ENCODE data around the gene LARGE1. TPM values are rescaled to one million over a fixed set of nuclear protein-coding genes. Genes with fewer than 3 reads are reported as not detected.

LARGE1 gene
- polyA plus RNA-seq, 1 experiment, result 8.5 TPM

DNA sequence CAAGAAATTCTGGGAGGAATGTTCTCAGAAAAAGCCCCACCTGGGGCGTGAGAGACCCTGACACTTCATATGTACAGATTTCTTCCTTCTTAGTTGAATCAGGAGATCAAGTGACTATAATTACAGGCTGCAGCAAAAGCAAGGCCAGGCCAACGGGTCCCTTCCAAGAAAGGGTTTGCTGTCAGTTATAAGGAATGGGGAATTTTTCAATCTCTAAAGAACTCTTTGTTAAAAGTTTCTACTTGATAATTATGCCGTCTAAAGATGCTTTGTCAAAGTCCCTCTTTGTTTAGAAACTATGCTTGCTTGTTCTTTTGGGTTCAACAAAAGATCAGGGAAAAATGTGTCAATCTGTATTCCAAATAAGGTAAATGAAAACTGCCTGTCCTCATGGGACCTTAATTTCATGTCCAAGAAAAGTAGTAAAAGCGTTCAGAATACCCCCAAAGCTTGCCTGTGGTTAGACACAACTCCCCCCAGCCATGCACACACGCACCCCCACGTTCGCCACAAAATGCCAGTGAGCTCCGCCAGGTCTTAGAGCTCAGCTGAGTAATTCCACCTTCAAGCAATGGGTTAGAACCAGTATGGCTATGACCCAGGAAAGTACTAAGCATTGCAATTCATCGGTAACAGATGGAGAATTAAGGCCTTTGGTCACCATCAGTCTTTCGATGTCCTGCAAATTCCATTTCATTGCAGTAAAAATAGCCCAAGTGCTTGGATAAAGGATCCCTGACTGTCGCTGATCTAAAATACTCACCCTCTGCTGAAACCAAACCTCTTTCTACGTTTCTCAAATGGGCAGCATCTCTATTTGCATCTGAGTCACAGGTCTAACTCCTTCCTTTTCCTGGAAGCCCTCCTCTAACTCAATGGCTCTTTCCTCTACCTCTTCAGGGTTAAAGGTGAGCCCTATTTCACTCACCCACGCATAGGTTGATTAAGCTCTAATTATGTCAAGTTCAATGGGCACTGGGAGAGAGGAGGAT is 442.9 kb downstream of the LARGE1 start:
- TF ChIP-seq, protein P1, sequence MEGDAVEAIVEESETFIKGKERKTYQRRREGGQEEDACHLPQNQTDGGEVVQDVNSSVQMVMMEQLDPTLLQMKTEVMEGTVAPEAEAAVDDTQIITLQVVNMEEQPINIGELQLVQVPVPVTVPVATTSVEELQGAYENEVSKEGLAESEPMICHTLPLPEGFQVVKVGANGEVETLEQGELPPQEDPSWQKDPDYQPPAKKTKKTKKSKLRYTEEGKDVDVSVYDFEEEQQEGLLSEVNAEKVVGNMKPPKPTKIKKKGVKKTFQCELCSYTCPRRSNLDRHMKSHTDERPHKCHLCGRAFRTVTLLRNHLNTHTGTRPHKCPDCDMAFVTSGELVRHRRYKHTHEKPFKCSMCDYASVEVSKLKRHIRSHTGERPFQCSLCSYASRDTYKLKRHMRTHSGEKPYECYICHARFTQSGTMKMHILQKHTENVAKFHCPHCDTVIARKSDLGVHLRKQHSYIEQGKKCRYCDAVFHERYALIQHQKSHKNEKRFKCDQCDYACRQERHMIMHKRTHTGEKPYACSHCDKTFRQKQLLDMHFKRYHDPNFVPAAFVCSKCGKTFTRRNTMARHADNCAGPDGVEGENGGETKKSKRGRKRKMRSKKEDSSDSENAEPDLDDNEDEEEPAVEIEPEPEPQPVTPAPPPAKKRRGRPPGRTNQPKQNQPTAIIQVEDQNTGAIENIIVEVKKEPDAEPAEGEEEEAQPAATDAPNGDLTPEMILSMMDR (IDR thresholded peaks at IDR 0.05; ENCODE audit: insufficient read depth, low read depth, low read length), result no peak
- no peak for DNase-seq (ENCODE audit: low read depth)
- no peaks in the 10 kb centered on the region for H3K36me3 ChIP-seq (ENCODE audit: control insufficient read depth, insufficient read depth, low read length)
- CTCF ChIA-PET, result interaction anchor here (0.8 kb wide), 1 partner anchor 9 kb away, joined by 4 read pairs; no protein-coding TSS in a partner anchor
- H3K4me3 ChIP-seq (ENCODE audit: low read depth, low read length), result no peak overlapping the region
- POLR2A ChIA-PET, result no interaction called here
- no peaks in the 10 kb centered on the region for H3K27me3 ChIP-seq (ENCODE audit: control insufficient read depth, insufficient read depth, low read length)

DNA sequence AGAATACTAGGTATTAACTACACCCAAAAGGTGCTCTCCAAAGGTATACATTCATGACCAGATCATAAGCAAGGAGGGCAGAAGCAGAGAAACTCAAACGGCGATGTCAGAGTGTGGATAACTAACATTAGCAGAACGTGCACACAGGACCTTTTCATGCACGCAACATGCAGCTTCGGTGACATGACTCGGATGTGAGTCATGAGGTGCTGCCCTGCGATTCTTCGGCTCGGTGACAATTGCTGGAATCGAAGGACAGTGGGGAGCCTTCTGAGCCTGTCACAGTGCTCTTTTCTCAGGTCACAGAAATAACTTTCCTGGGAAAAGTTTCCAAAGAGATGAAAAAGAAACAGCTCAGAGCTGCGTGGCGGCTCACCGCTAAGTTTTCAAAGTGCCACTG is 443.6 kb downstream of the LARGE1 start:
- no peak for DNase-seq (ENCODE audit: low read depth)
- Histone ChIP-seq H3K27me3 (ENCODE audit: control insufficient read depth, insufficient read depth, low read length) (no peaks in the 10 kb centered on the region), H3K36me3 (ENCODE audit: control insufficient read depth, insufficient read depth, low read length) (no peaks in the 10 kb centered on the region), H3K4me3 (ENCODE audit: low read depth, low read length) (no peak overlapping the region)
- TF ChIP-seq, protein P1 (IDR thresholded peaks at IDR 0.05; ENCODE audit: insufficient read depth, low read depth, low read length), result no peak
- ChIA-PET POLR2A (no interaction called here), CTCF (interaction anchor here (0.6 to 1.2 kb wide), 3 partner anchors 8 to 162 kb away, joined by 3 to 4 read pairs (median 3); no protein-coding TSS in a partner anchor)

- H3K27me3 ChIP-seq (ENCODE audit: control insufficient read depth, insufficient read depth, low read length), result no peaks in the 10 kb centered on the region
- no peaks in the 10 kb centered on the region for H3K36me3 ChIP-seq (ENCODE audit: control insufficient read depth, insufficient read depth, low read length)
- no peak for DNase-seq (ENCODE audit: low read depth)
- TF ChIP-seq, protein P1 (IDR thresholded peaks at IDR 0.05; ENCODE audit: insufficient read depth, low read depth, low read length), result no peak
- ChIA-PET CTCF (interaction anchor here (0.6 to 1.2 kb wide), 2 partner anchors 9 to 161 kb away, joined by 3 read pairs; no protein-coding TSS in a partner anchor), POLR2A (no interaction called here)
- H3K4me3 ChIP-seq (ENCODE audit: low read depth, low read length), result no peak overlapping the region
Observed at GRCh38 chr22:33476206-33476605, 444.1 kb downstream of the LARGE1 start.

DNA sequence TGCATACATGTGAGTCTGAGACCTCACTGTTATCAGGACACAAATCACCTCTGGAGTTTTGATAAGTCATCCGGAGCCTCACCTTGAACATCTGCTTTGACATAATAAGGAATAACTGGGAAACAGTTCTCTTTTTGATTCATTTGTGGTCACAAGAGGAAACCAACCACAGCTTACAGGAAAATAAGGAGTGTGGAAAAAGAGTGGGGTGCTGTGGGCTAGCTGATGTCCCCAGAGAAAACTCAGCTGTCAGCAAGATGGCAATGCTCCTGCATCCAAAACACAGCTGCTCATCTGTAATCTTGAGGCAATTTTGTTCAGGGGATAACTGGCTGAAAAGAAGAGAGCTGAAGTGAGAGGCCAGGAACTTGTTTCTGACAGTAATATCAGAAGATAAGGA is 445.7 kb downstream of the LARGE1 start:
- POLR2A ChIA-PET, result no interaction called here
- DNase-seq (ENCODE audit: low read depth), result no peak
- Histone ChIP-seq H3K36me3 (ENCODE audit: control insufficient read depth, insufficient read depth, low read length) (no peaks in the 10 kb centered on the region), H3K4me3 (ENCODE audit: low read depth, low read length) (no peak overlapping the region), H3K27me3 (ENCODE audit: control insufficient read depth, insufficient read depth, low read length) (no peaks in the 10 kb centered on the region)
- TF ChIP-seq, protein P1 (IDR thresholded peaks at IDR 0.05; ENCODE audit: insufficient read depth, low read depth, low read length), result no peak
- CTCF ChIA-PET, result no interaction called here

All from BJ (cell line).